HG03097 (cell line): ENCODE measurements around the gene RIC1.
"Not testable (repeated sequence)": the region's sequence is repeated elsewhere in the genome, so short reads cannot be mapped to it uniquely, and the experiment has no call there.

Source experiments
- ATAC-seq: cut with Tn5 transposase; IDR thresholded peaks from one replicate; pipeline ENCODE4 v1.9.1; 2021; ENCODE audit not compliant: unreplicated experiment, low FRiP score

RIC1 gene

GRCh38 chr9:5652821-5653220, 23.9 kb downstream of the RIC1 start:
- no peak for ATAC-seq

GRCh38 chr9:5662804-5663203, 33.9 kb downstream of the RIC1 start:
- ATAC-seq: not testable (repeated sequence)

- no peak for ATAC-seq
These were observed 36.2 kb downstream of the RIC1 start for GRCh38 chr9:5665059-5665458.

GRCh38 chr9:5667391-5667790, 38.5 kb downstream of the RIC1 start:
- no peak for ATAC-seq

GRCh38 chr9:5670079-5670478, 41.2 kb downstream of the RIC1 start:
- ATAC-seq: no peak

GRCh38 chr9:5671711-5672353, 42.9 kb downstream of the RIC1 start:
- ATAC-seq: no peak

- not testable (repeated sequence) for ATAC-seq
These were observed 46.1 kb downstream of the RIC1 start for GRCh38 chr9:5675046-5675445.

- ATAC-seq: not testable (repeated sequence)
These were observed 54.7 kb downstream of the RIC1 start for GRCh38 chr9:5683591-5683990.

GRCh38 chr9:5684101-5684500, 55.2 kb downstream of the RIC1 start:
- no peak for ATAC-seq

- ATAC-seq: no peak
These were observed 59.2 kb downstream of the RIC1 start for GRCh38 chr9:5688109-5688508.

- no peak for ATAC-seq
These were observed 61.4 kb downstream of the RIC1 start for GRCh38 chr9:5690278-5690677.

GRCh38 chr9:5695860-5696259, 67.0 kb downstream of the RIC1 start:
- ATAC-seq: no peak

- no peak for ATAC-seq
These were observed 68.0 kb downstream of the RIC1 start for GRCh38 chr9:5696884-5697283.

- ATAC-seq: no peak
These were observed 69.1 kb downstream of the RIC1 start for GRCh38 chr9:5698004-5698403.

GRCh38 chr9:5698810-5699556, 70.1 kb downstream of the RIC1 start:
- ATAC-seq: no peak

GRCh38 chr9:5708414-5708813, 79.5 kb downstream of the RIC1 start:
- no peak for ATAC-seq

- ATAC-seq: no peak
These were observed 83.9 kb downstream of the RIC1 start for GRCh38 chr9:5712651-5713390.

- ATAC-seq: no peak
These were observed 85.8 kb downstream of the RIC1 start for GRCh38 chr9:5714501-5715401.

- no peak for ATAC-seq
These were observed 86.7 kb downstream of the RIC1 start for GRCh38 chr9:5715548-5716127.

- not testable (repeated sequence) for ATAC-seq
These were observed 88.5 kb downstream of the RIC1 start for GRCh38 chr9:5717434-5717833.
